WERI-Rb-1 (cell line): ENCODE results near the gene UBE3C.

Experiments
- DNase-seq: peaks from one replicate; pipeline ENCODE4 v3.0.0-alpha.2; 2020
- H3K27ac ChIP-seq: fragments of 250-450 bp; sonication (Bioruptor Pico); 2 replicates; pipeline ENCODE4 v1.5.1; 2020; ENCODE audit warnings: mild to moderate bottlenecking, moderate library complexity
- H3K27me3 ChIP-seq: fragments of 250-450 bp; sonication (Bioruptor Pico); 2 replicates; pipeline ENCODE4 v1.5.1; 2021; ENCODE audit warnings: mild to moderate bottlenecking, low read depth, moderate library complexity; ENCODE audit not compliant: insufficient read depth, severe bottlenecking
- H3K36me3 ChIP-seq: fragments of 250-450 bp; sonication (Bioruptor Pico); 2 replicates; pipeline ENCODE4 v1.5.1; 2020; ENCODE audit warnings: mild to moderate bottlenecking, moderate library complexity
- H3K4me3 ChIP-seq: 2 replicates; pipeline ENCODE4 v1.5.1; 2011; ENCODE audit warnings: low read depth, mild to moderate bottlenecking, control low read depth, low read length
- H3K9me3 ChIP-seq: fragments of 250-450 bp; sonication (Bioruptor Pico); 2 replicates; pipeline ENCODE4 v1.5.1; 2021; ENCODE audit warnings: mild to moderate bottlenecking, moderate library complexity; ENCODE audit not compliant: severe bottlenecking
- TF ChIP-seq, protein P1 (sequence below): IDR thresholded peaks from 2 replicates; pipeline ENCODE4 v1.5.1; 2011; ENCODE audit warnings: low read depth, mild to moderate bottlenecking, control low read depth, inconsistent platforms, low read length

The UBE3C gene

DNA sequence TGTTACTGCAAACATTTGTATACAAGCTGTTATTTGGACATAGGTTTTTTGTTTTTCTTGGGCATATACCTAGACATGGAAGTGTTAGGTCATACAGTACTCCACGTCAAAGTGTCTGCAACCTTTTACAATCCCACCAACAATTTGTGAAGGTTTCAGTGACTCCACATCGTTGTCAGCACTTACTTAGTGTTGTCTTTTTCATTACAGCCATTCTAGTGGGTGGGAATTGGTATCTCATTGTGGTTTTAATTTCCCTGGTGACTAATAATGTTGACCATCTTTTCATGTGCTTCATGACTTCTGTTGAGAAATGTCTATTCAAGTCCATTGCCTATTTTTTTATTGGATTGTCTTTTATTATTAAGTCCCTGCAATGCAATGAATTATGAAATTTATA, 95.0 kb downstream of the UBE3C start:
- no peak for DNase-seq
- H3K36me3 ChIP-seq: peaks cover 80% of the 10 kb centered on the region
- H3K27ac ChIP-seq: no peak overlapping the region

DNA sequence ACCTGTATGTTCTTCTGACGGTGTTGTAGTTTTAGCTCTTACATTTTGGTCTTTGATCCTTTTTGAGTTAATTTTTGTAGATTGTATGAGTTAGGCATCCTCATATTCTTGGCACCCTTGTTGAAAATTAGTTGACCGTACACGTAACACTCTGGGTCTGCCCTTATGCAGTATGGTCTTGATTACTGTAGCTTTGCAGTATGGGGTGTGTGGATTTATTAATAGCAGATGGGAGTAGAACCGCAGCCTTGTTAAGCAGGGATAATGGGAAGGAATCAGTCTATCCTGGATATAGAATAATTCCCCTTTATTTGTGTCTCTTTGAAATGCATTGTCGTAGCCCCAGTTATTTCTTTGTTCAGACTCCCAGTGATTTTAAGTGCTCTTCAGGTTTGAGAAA, 95.5 kb downstream of the UBE3C start:
- H3K27me3 ChIP-seq: no peaks in the 10 kb centered on the region
- TF ChIP-seq, protein P1, sequence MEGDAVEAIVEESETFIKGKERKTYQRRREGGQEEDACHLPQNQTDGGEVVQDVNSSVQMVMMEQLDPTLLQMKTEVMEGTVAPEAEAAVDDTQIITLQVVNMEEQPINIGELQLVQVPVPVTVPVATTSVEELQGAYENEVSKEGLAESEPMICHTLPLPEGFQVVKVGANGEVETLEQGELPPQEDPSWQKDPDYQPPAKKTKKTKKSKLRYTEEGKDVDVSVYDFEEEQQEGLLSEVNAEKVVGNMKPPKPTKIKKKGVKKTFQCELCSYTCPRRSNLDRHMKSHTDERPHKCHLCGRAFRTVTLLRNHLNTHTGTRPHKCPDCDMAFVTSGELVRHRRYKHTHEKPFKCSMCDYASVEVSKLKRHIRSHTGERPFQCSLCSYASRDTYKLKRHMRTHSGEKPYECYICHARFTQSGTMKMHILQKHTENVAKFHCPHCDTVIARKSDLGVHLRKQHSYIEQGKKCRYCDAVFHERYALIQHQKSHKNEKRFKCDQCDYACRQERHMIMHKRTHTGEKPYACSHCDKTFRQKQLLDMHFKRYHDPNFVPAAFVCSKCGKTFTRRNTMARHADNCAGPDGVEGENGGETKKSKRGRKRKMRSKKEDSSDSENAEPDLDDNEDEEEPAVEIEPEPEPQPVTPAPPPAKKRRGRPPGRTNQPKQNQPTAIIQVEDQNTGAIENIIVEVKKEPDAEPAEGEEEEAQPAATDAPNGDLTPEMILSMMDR: no peak
- peaks cover 75% of the 10 kb centered on the region for H3K36me3 ChIP-seq
- H3K27ac ChIP-seq: no peak overlapping the region
- H3K9me3 ChIP-seq: no peaks in the 10 kb centered on the region
- no peak overlapping the region for H3K4me3 ChIP-seq
- no peak for DNase-seq

More for the DNA sequence above, 95.0 kb downstream of the UBE3C start:
- Histone ChIP-seq H3K4me3 (no peak overlapping the region), H3K9me3 (no peaks in the 10 kb centered on the region), H3K27me3 (no peaks in the 10 kb centered on the region)
- TF ChIP-seq, protein P1: no peak

DNA sequence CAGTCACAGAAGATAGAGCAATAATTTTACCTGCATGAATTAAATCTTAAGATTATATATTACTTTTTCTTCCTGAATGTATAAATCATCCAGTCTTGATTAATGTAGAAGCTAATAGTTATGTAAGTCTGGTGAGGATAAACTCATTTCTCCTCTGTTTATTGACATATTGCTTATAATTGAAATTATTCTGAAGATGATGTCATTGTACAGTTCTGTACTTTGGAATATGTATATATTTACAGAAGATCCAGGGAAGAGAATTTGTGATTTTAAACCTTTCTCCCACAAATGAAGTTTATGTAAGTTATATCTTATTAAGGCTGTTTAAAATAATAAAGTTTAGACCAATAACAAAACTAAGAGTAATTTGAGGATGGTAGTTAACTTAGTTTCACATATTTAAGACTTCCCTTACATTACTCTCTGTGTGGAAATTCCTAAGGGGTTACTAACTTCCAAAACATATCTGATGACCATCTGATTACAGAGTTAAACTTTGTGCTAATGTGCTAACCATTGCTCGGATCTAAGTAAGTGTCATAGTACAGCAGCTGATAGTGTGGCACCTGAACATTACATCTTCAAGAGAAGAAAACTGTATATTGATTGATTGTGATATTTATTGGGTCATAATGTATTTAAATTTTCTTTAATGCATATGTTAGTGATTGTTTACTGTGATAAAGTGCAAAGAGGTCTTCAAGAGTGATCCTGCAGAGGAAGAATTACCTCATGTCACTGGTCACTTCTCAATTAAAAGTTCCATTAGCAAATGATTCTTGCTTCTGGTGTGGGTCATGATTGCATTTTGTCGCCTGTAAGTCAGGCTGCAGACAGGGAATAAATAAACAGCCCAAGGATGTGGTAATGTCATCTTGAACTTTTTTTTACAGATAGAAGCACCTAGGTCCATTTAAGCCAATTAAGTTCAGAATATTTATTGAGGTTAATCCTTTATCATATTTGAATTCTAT, 96.9 kb downstream of the UBE3C start:
- Histone ChIP-seq H3K27me3 (no peaks in the 10 kb centered on the region), H3K27ac (no peak overlapping the region), H3K36me3 (peaks cover 74% of the 10 kb centered on the region), H3K4me3 (no peak overlapping the region), H3K9me3 (no peaks in the 10 kb centered on the region)
- TF ChIP-seq, protein P1: no peak
- DNase-seq: no peak

DNA sequence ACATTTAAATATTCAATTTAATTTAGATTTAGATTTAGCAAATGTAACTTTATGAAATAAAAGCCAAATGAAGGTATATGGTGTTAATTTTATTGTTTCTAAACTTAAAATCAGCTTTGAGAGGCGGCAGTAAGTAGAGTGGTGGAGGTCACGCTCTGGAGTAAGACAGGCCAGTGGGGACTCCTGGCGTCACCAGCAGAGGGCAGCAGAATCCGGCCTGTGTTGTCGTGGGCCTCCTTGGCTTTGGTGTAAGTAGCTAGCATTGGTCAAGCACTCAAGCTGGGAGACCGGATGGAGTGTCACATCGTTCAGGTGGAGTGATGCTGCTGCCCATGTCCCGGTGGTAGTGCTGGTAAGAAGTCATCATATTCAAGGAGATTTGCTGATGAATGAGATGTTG, 99.4 kb downstream of the UBE3C start:
- DNase-seq: peak; percentile 47
- no peaks in the 10 kb centered on the region for H3K9me3 ChIP-seq
- TF ChIP-seq, protein P1: peak; percentile 73

DNA sequence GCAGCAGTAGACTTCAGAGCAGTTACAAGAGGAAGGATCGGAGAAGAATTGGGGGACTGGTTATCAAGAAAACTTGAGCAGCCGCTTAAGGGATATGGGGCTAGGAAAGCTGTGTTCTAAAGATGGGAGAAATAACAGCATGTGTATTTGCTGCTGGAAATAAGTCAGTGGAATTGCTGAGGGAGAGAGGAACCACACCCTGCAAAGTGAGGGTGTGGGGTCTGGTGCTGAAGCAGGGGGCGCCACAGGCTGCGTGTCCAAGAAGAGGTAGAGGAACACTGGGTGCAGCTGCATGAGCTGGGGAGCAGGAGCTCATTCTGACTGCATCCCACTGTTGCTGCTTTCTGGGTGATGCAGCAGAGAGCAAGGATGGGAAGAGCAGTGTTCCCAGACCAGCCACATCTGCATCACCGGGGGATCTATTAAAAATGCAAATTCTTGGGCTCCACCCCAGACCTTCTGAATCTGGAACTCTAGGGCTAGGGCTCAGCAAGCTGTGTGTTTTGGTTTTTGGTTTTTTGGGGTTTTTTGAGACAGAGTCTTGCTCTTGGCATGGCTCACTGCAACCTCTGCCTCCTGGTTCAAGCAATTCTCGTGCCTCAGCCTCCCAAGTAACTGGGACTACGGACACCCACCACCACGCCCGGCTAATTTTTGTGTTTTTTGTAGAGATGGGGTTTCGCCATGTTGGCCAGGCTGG, 101.0 kb downstream of the UBE3C start:
- Histone ChIP-seq H3K4me3 (no peak overlapping the region), H3K36me3 (peaks cover 38% of the 10 kb centered on the region), H3K9me3 (no peaks in the 10 kb centered on the region), H3K27ac (no peak overlapping the region), H3K27me3 (no peaks in the 10 kb centered on the region)
- TF ChIP-seq, protein P1: peak; percentile 33; the same call in 1 of the 2 replicates
- no peak for DNase-seq

More for the DNA sequence above, 99.4 kb downstream of the UBE3C start:
- Histone ChIP-seq H3K4me3 (no peak overlapping the region), H3K36me3 (peaks cover 55% of the 10 kb centered on the region), H3K27ac (no peak overlapping the region), H3K27me3 (no peaks in the 10 kb centered on the region)
